HUES48 (cell line): ENCODE data around the gene MYOCD.

Source experiments
- H3K27ac ChIP-seq: one replicate; pipeline ENCODE4 v1.7.0; 2013; ENCODE audit warnings: low read depth, low read length, inconsistent platforms
- H3K27me3 ChIP-seq: 2 replicates; pipeline ENCODE4 v1.6.1; 2013; ENCODE audit warnings: mild to moderate bottlenecking, low read length; ENCODE audit not compliant: control insufficient read depth, insufficient read depth
- H3K36me3 ChIP-seq: 2 replicates; pipeline ENCODE4 v1.6.1; 2013; ENCODE audit warnings: low read length; ENCODE audit not compliant: control insufficient read depth, insufficient read depth
- H3K4me1 ChIP-seq: 2 replicates; pipeline ENCODE4 v1.6.1; 2013; ENCODE audit warnings: mild to moderate bottlenecking, low read length; ENCODE audit not compliant: control insufficient read depth, insufficient read depth
- H3K4me3 ChIP-seq: 2 replicates; pipeline ENCODE4 v1.5.1; 2013; ENCODE audit warnings: mild to moderate bottlenecking, low read depth, low read length
- H3K9ac ChIP-seq: 2 replicates; pipeline ENCODE4 v1.6.1; 2013; ENCODE audit warnings: mild to moderate bottlenecking, low read depth, low read length, moderate library complexity
- H3K9me3 ChIP-seq: 2 replicates; pipeline ENCODE4 v1.6.1; 2013; ENCODE audit warnings: low read length; ENCODE audit not compliant: control insufficient read depth, insufficient read depth

Gene MYOCD

GRCh38 chr17:12800855-12801365 is 135.2 kb downstream of the MYOCD start:
- Histone ChIP-seq H3K36me3 (no peaks in the 10 kb centered on the region), H3K9me3 (no peaks in the 10 kb centered on the region), H3K9ac (no peak overlapping the region), H3K27ac (no peak overlapping the region), H3K4me1 (peaks cover 6% of the 10 kb centered on the region), H3K27me3 (no peaks in the 10 kb centered on the region), H3K4me3 (no peak overlapping the region)

GRCh38 chr17:12806630-12807029 is 140.9 kb downstream of the MYOCD start:
- H3K9ac ChIP-seq: no peak overlapping the region
- H3K36me3 ChIP-seq: no peaks in the 10 kb centered on the region; the same call in 1 of the 2 replicates
- peaks cover 23% of the 10 kb centered on the region for H3K9me3 ChIP-seq
- peaks cover 3% of the 10 kb centered on the region; the same call in 1 of the 2 replicates for H3K4me1 ChIP-seq
- H3K4me3 ChIP-seq: no peak overlapping the region
- H3K27ac ChIP-seq: no peak overlapping the region
- H3K27me3 ChIP-seq: no peaks in the 10 kb centered on the region

- H3K27me3 ChIP-seq: no peaks in the 10 kb centered on the region
- peaks cover 3% of the 10 kb centered on the region; the same call in 1 of the 2 replicates for H3K4me1 ChIP-seq
- H3K27ac ChIP-seq: no peak overlapping the region
- H3K4me3 ChIP-seq: no peak overlapping the region
- no peak overlapping the region for H3K9ac ChIP-seq
- H3K36me3 ChIP-seq: no peaks in the 10 kb centered on the region; the same call in 1 of the 2 replicates
- peaks cover 23% of the 10 kb centered on the region for H3K9me3 ChIP-seq
Observed at GRCh38 chr17:12808723-12809122, 143.0 kb downstream of the MYOCD start.

- Histone ChIP-seq H3K4me3 (no peak overlapping the region), H3K4me1 (peaks cover 3% of the 10 kb centered on the region; the same call in 1 of the 2 replicates), H3K9me3 (peaks cover 13% of the 10 kb centered on the region), H3K9ac (no peak overlapping the region), H3K27me3 (no peaks in the 10 kb centered on the region), H3K36me3 (no peaks in the 10 kb centered on the region; the same call in 1 of the 2 replicates), H3K27ac (no peak overlapping the region)
Observed at GRCh38 chr17:12812877-12813276, 147.2 kb downstream of the MYOCD start.

- Histone ChIP-seq H3K27ac (no peak overlapping the region), H3K27me3 (no peaks in the 10 kb centered on the region), H3K36me3 (no peaks in the 10 kb centered on the region; the same call in 1 of the 2 replicates), H3K4me1 (peaks cover 3% of the 10 kb centered on the region; the same call in 1 of the 2 replicates), H3K9ac (no peak overlapping the region), H3K9me3 (0 out of 2 replicates have a peak, but pooled peaks cover 5% of the 10 kb centered on the region), H3K4me3 (no peak overlapping the region)
Observed at GRCh38 chr17:12813664-12814063, 148.0 kb downstream of the MYOCD start.

GRCh38 chr17:12814718-12815117 is 149.0 kb downstream of the MYOCD start:
- no peak overlapping the region for H3K4me3 ChIP-seq
- no peak overlapping the region for H3K27ac ChIP-seq
- H3K27me3 ChIP-seq: no peaks in the 10 kb centered on the region
- H3K36me3 ChIP-seq: no peaks in the 10 kb centered on the region
- H3K4me1 ChIP-seq: peaks cover 2% of the 10 kb centered on the region; the same call in 1 of the 2 replicates
- no peak overlapping the region for H3K9ac ChIP-seq
- H3K9me3 ChIP-seq: no peaks in the 10 kb centered on the region

GRCh38 chr17:12815642-12816141 is 150.0 kb downstream of the MYOCD start:
- no peaks in the 10 kb centered on the region for H3K27me3 ChIP-seq
- H3K4me1 ChIP-seq: no peaks in the 10 kb centered on the region
- H3K27ac ChIP-seq: no peak overlapping the region
- H3K9me3 ChIP-seq: no peaks in the 10 kb centered on the region
- H3K36me3 ChIP-seq: no peaks in the 10 kb centered on the region
- no peak overlapping the region for H3K4me3 ChIP-seq
- no peak overlapping the region for H3K9ac ChIP-seq
